Stimulated activated CD4-positive, alpha-beta T cell treated with anti-CD3 and anti-CD28 coated beads, TNF-alpha, amount 100 ng/mL, for 1 hour (primary cell): ENCODE data around the gene TIMP3.

Experiments used
- DNase-seq, 3 donors: peaks; one replicate each; pipeline ENCODE4 v3.0.0-alpha.2; 2020; ENCODE audit warnings: low read depth in 3 of 3, low spot score in 1 of 3

Gene TIMP3

DNA sequence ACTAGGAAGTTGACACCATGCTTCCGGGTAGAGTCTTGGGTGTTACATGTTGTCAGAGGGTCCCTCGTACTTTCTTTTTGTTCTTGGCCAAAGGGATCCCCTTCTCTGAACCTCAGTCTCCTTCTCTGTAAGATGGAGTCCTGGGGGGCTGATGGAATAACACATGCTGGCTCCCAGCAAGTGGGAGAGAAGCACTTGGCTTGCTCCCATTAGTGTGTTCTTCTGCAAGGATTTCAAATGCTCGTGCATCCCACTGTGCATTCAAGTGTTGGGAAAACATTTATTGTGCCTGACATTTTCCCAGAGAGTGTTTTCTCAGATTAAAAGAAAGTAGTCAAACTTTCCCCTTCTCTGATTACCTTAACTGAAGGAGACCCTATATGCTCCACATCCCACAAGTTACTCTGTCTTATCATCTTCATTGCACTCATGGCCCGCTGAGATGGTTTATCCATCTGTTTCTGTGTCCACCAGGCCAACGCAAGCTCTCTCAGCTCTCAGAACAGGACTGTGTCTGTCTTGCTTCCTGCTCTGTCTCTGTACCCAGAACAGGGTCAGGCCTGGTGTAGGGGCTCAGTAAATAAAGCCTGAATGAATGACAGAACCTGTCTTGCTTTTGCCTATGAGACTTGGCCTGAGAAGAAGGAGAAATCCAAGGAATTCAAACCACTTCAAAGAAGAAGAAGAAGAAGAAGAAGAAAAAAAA lies 16.0 kb upstream of the TIMP3 start:
- no peak for DNase-seq

GRCh38 chr22:32786027-32786418 lies 15.5 kb upstream of the TIMP3 start:
- DNase-seq, result no peak

DNA sequence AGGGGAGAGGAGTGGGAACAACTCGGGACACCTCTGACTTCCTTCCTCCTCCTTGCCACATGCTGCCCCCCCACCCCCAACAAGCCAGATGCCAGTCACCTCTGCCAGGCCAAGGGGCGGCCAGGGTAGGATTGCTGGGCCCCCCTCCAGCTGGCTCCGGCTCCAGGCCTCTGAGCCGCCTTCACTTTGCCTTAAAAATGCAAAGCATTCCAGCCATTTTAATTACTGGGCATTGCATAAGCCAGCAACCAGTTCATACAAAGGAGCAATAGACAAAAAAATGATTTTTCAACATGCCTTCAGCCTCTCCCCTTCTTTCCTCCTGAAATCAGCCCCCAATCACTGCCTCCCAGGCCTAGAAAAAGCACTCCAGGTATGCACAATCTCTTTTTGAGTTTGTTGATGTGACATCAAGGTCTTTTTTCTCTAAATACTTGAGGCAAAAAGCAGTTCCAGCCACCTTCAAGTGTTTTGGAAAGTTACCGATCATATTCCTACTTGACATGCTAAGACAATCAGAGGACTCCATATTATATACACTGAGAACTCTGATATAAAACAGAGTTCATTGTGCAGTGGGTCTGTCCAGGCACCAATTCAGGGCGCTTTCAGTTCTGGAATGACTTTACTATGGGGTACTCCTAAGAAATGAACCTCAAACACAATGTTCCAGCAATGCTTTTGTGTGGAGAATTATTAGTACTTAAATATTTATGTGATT lies 12.4 kb upstream of the TIMP3 start:
- DNase-seq, result no peak

DNA sequence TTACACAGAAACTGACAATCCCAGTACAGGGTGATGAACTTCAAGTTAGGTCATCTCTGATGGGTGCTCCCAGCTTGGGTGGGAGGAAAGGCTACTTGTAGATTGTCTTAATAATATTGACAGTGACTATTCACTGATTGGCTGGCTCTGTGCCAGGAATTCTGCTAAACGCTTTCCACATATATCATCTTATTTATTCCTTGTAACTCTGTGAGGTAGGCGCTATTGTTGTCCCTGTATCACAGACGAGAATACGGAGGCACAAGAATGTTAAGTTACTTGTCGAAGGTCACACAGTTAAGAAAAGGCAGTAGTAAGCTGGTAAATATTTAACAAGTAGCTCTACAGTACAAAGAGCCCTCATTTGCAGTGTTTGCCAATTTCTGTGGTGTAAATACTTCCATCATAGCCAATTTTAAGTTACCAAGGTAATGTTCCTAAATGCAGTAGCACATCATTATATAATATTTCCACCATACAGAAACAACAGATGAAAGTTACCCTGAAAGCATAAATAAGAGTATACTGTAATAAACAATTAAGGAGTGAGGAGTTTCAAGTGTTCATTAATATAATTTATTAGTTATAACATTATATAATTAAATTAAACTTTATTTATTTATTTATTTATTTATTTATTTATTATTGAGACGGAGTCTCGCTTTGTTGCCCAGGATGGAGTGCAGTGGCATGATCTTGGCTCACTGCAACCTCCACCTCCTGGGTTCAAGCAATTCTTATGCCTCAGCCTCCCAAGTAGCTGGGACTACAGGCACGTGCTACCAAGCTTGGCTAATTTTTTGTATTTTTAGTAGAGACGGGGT lies 11.5 kb upstream of the TIMP3 start:
- DNase-seq, result no peak

DNA sequence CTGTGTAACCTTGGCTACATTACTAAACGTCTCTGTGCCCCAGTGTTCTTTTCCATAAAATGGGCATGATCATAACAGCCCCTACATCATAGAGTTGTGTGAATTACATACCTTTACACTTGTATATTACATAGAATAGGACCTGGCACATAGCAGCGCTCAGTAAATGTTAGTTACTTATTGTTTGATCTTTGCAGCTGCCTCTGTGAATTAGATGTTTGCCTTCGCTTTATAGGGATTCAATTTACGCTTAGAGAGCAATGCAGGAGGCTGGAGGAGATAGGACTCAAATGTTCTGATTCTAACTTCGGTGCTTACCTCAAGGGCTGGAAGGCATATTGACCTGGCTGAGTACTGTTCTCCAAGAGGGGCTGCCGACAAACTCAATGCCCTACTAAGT lies 10.4 kb upstream of the TIMP3 start:
- no peak for DNase-seq

DNA sequence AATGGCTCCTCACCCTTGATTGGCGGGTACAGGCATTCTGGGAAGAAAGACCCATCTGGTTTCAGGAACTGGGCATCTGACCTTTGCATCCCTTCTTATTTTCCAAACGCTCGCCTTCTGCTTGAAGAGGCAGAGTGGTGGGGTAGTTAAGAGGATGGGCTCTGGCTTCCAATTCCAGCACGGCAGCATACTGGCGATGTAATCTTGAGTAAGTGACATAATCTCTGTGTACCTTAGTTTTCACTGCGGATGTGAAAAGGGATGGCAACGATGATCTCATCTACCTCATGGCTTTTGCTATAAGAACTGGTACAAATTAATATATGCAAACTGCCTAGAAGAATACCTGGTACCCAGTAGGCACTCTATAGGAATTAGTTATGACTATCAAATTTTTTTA lies 10.0 kb upstream of the TIMP3 start:
- DNase-seq, result no peak

DNA sequence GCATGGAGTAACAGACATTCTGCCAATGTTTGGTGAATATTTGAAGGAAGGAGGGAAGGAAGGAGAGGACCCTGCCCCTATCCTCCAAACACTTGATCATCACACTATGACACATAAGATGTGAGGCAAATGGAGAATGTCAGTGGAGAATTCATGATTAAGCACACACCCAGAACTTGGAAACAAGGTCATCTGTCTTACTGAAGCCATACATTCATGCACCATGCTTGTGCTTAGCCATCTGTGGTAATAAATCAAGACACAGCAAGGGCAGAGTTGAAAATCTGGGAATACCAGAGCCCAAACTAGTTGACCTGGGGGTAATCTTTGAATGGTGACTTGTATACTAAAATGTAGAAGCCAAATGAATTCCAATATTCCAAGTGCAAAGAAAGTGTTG lies 7.9 kb upstream of the TIMP3 start:
- no peak for DNase-seq

DNA sequence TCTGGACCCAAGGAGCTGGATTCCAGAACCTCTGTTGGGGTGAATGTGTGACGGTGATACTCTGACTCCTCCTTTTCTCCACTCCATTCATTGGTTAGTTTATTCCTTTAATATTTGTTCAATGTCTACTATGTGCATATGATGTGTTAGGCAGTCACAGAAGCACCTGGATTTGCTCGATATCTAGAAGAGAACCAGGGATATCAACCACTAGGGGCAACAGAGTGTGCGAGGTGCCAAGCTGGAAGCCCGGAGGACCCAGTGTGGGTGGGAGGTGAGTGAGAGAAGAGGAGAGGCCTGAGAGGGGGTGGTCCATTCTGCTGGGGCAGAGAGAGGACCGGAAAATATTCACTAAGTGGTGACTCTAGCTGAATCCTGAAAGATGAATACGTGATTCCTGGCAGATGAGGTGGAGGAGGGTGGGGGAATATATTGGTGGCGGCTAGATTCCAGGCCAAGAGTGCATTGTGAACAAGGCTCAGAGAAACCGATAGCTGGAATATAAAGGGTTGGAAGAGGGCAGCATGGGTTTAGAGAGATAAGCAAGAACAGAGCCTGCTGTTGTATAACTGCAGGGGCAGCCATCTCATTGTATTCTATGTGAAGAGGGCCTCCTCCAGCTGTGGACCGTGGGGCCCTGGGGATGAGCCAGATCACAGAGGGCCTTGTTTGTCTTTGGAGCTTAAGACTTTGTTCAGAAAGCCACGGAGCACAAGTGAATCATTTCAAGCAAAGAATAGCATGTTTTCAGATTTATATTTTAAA lies 6.9 kb upstream of the TIMP3 start:
- DNase-seq, result no peak

GRCh38 chr22:32795214-32795596 lies 6.3 kb upstream of the TIMP3 start:
- DNase-seq, result no peak

GRCh38 chr22:32796865-32797573 lies 4.5 kb upstream of the TIMP3 start:
- peak in 2 of 3 donors; percentile 9 to 22 for DNase-seq

DNA sequence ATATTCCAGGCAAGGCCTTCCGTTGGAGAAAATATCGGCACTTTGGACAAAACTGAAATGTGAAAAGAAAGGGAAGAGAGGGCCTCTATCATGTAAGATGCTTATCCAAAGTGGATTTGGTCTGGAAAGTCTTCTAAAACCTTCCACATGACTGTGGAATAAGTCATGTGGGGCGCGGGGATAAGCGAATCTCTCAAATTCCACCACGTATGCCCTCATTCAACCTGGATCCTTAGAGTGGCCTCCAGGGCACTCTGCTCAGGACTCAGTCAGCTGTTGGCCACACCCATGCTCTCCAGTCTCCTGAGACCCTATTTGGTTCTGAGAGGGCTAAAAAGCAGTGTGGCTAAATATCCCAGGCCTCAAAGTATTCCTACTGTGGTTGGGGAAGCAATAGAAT lies 2.0 kb upstream of the TIMP3 start:
- DNase-seq, result no peak

- DNase-seq, result no peak
Measured at GRCh38 chr22:32800158-32800882, 1.2 kb upstream of the TIMP3 start.

GRCh38 chr22:32800994-32801536 lies 440 bp upstream of the TIMP3 start:
- DNase-seq, result no peak

DNA sequence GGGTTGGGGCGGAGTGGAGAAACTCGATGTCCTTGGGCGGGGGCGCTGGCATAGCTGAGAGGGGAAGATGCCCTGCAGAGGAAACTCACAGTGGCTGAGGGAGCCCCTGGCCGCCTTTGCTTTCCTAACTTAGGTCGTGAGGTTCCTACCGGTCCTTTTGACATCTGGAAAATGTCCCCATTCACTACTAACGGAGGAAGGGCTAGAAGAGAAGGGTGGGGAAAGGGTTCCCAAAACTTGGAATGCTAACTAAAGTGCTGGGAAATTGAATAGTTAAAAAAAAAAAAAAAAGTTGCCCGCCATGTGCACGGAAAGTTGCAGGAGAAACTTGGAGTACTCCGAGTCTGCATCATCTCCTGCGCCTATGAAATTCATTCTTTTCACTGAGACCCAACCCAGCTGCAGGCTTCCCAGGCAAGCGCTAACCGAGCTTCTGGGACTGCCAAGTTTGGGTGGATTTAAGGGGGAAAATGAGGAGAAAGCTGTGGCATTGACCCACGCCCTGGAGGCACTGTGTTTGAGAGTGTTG lies 796 bp downstream of the TIMP3 start:
- DNase-seq, result no peak

GRCh38 chr22:32803020-32803737 lies 1.7 kb downstream of the TIMP3 start:
- no peak for DNase-seq

DNA sequence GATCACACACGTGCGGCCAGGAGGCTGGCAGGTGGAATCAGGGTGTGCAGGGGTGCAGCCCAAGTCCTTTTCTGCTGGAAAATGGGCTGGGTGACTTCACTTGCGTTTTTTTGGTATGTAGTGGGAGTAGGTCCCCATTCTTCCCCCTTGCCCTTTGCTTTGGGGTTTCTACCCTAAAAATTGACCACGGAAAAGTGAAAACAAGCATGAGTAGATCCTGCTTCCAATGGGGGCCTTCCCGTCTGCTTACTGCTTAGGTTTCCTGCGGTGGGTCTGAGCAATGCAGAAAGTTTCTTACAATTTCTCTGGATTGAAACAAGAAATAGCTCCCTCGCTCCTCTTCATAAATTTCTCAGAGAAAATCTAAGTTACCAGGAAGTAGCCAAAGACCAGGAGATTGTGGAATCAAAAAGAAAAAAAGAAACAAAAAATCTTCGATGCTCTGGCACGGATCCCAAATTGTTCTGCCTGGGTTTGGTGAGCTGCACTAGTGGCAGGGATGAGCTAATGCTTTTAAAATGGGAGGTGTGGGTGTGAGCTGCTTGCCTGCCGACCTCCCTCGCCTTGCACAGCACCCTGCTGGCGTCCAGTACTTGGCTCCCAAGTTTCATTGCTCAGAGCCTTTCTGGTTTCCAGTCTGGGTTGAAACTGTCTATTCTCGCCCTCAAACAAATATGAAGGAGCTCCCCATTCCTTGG lies 2.4 kb downstream of the TIMP3 start:
- no peak for DNase-seq

- DNase-seq, result no peak
Measured at GRCh38 chr22:32804531-32805360, 3.2 kb downstream of the TIMP3 start.
